ENCODE data around the gene LATS2. TPM values are rescaled to one million over a fixed set of nuclear protein-coding genes. Genes with fewer than 3 reads are reported as not detected.

Gene LATS2
- total RNA-seq, 2 donors from 2014 or later = 1.7 to 8.4 TPM

- no peak for DNase-seq (ENCODE audit: low spot score in 2 of 2)
- no peak for ATAC-seq
- Mint-ChIP-seq H3K9me3 (peaks cover 0 to 5% of the 10 kb centered on the region in 2 donors), H3K36me3 (no peaks in the 10 kb centered on the region), H3K27ac (no peak overlapping the region)
Measured at GRCh38 chr13:21077788-21078353, 16.5 kb upstream of the LATS2 start.

GRCh38 chr13:21077076-21077787, 15.8 kb upstream of the LATS2 start:
- no peak overlapping the region for H3K27ac Mint-ChIP-seq

GRCh38 chr13:21076253-21076652, 14.9 kb upstream of the LATS2 start:
- Mint-ChIP-seq H3K9me3 (peaks cover 0 to 5% of the 10 kb centered on the region in 2 donors), H3K27ac (no peak overlapping the region), H3K36me3 (no peaks in the 10 kb centered on the region)
- DNase-seq (ENCODE audit: low spot score in 2 of 2) = no peak
- peak in 1 of 2 donors; percentile 38 for ATAC-seq

More at GRCh38 chr13:21077076-21077787, 15.8 kb upstream of the LATS2 start:
- ATAC-seq = no peak
- no peaks in the 10 kb centered on the region for H3K36me3 Mint-ChIP-seq
- no peak for DNase-seq (ENCODE audit: low spot score in 2 of 2)
- H3K9me3 Mint-ChIP-seq = peaks cover 0 to 5% of the 10 kb centered on the region in 2 donors

- DNase-seq (ENCODE audit: low spot score in 2 of 2) = peak; percentile 35 to 57
- peaks cover 0 to 5% of the 10 kb centered on the region in 2 donors for H3K9me3 Mint-ChIP-seq
- no peaks in the 10 kb centered on the region for H3K36me3 Mint-ChIP-seq
- ATAC-seq = peak; percentile 63
- peak overlapping the region in 1 of 2 donors; percentile 91 for H3K27ac Mint-ChIP-seq
Measured at GRCh38 chr13:21075379-21076249, 14.2 kb upstream of the LATS2 start.

GRCh38 chr13:21075011-21075378, 13.6 kb upstream of the LATS2 start:
- ATAC-seq (peak; percentile 71 to 89), DNase-seq (ENCODE audit: low spot score in 2 of 2) (no peak)
- Mint-ChIP-seq H3K27ac (peak overlapping the region in 1 of 2 donors; percentile 91), H3K36me3 (no peaks in the 10 kb centered on the region), H3K9me3 (peaks cover 0 to 5% of the 10 kb centered on the region in 2 donors)

GRCh38 chr13:21074546-21074945, 13.2 kb upstream of the LATS2 start:
- DNase-seq (ENCODE audit: low spot score in 2 of 2) = no peak
- peaks cover 0 to 5% of the 10 kb centered on the region in 2 donors for H3K9me3 Mint-ChIP-seq
- H3K27ac Mint-ChIP-seq = peak overlapping the region in 1 of 2 donors; percentile 91
- ATAC-seq = no peak
- no peaks in the 10 kb centered on the region for H3K36me3 Mint-ChIP-seq

GRCh38 chr13:21071924-21072323, 10.5 kb upstream of the LATS2 start:
- ATAC-seq (no peak), DNase-seq (ENCODE audit: low spot score in 2 of 2) (no peak)
- Mint-ChIP-seq H3K27ac (no peak overlapping the region), H3K36me3 (no peaks in the 10 kb centered on the region), H3K9me3 (peaks cover 0 to 5% of the 10 kb centered on the region in 2 donors)

GRCh38 chr13:21071015-21071414, 9.6 kb upstream of the LATS2 start:
- no peaks in the 10 kb centered on the region for H3K36me3 Mint-ChIP-seq
- peaks cover 0 to 5% of the 10 kb centered on the region in 2 donors for H3K9me3 Mint-ChIP-seq
- no peak for DNase-seq (ENCODE audit: low spot score in 2 of 2)
- no peak for ATAC-seq
- no peak overlapping the region for H3K27ac Mint-ChIP-seq

GRCh38 chr13:21069561-21070004, 8.2 kb upstream of the LATS2 start:
- no peak for DNase-seq (ENCODE audit: low spot score in 2 of 2)
- no peaks in the 10 kb centered on the region for H3K36me3 Mint-ChIP-seq
- H3K9me3 Mint-ChIP-seq = peaks cover 0 to 3% of the 10 kb centered on the region in 2 donors
- peak; percentile 40 to 81 for ATAC-seq
- no peak overlapping the region for H3K27ac Mint-ChIP-seq

GRCh38 chr13:21067848-21068247, 6.5 kb upstream of the LATS2 start:
- no peak for ATAC-seq
- no peaks in the 10 kb centered on the region for H3K36me3 Mint-ChIP-seq
- H3K9me3 Mint-ChIP-seq = no peaks in the 10 kb centered on the region

GRCh38 chr13:21066946-21067345, 5.6 kb upstream of the LATS2 start:
- Mint-ChIP-seq H3K27ac (no peak overlapping the region), H3K36me3 (no peaks in the 10 kb centered on the region), H3K9me3 (no peaks in the 10 kb centered on the region)
- no peak for ATAC-seq
- DNase-seq (ENCODE audit: low spot score in 2 of 2) = no peak

More at GRCh38 chr13:21067848-21068247, 6.5 kb upstream of the LATS2 start:
- no peak overlapping the region for H3K27ac Mint-ChIP-seq
- no peak for DNase-seq (ENCODE audit: low spot score in 2 of 2)

- ATAC-seq (no peak), DNase-seq (ENCODE audit: low spot score in 2 of 2) (no peak)
- H3K27ac Mint-ChIP-seq = no peak overlapping the region
- no peaks in the 10 kb centered on the region for H3K9me3 Mint-ChIP-seq
- no peaks in the 10 kb centered on the region for H3K36me3 Mint-ChIP-seq
Measured at GRCh38 chr13:21065686-21066085, 4.3 kb upstream of the LATS2 start.

GRCh38 chr13:21063031-21063430, 1.6 kb upstream of the LATS2 start:
- DNase-seq (ENCODE audit: low spot score in 2 of 2) (no peak), ATAC-seq (no peak)
- Mint-ChIP-seq H3K9me3 (no peaks in the 10 kb centered on the region), H3K36me3 (no peaks in the 10 kb centered on the region), H3K27ac (no peak overlapping the region)

- H3K36me3 Mint-ChIP-seq = no peaks in the 10 kb centered on the region
- no peak overlapping the region for H3K27ac Mint-ChIP-seq
- ATAC-seq (peak; percentile 8 to 28), DNase-seq (ENCODE audit: low spot score in 2 of 2) (no peak)
- no peaks in the 10 kb centered on the region for H3K9me3 Mint-ChIP-seq
Measured at GRCh38 chr13:21060338-21061028, 903 bp downstream of the LATS2 start.

GRCh38 chr13:21059641-21060337, 1.6 kb downstream of the LATS2 start:
- ATAC-seq (no peak), DNase-seq (ENCODE audit: low spot score in 2 of 2) (no peak)
- Mint-ChIP-seq H3K36me3 (no peaks in the 10 kb centered on the region), H3K9me3 (no peaks in the 10 kb centered on the region), H3K27ac (no peak overlapping the region)

GRCh38 chr13:21058361-21058760, 3.0 kb downstream of the LATS2 start:
- ATAC-seq (no peak), DNase-seq (ENCODE audit: low spot score in 2 of 2) (no peak)
- H3K27ac Mint-ChIP-seq = no peak overlapping the region
- no peaks in the 10 kb centered on the region for H3K9me3 Mint-ChIP-seq
- H3K36me3 Mint-ChIP-seq = no peaks in the 10 kb centered on the region
